ENCODE measurements around the gene HYOU1.
"Not testable (repeated sequence)": the region's sequence is repeated elsewhere in the genome, so short reads cannot be mapped to it uniquely, and the experiment has no call there.

HYOU1 gene

GRCh38 chr11:119047205-119047604 is 9.8 kb downstream of the HYOU1 start:
- in situ Hi-C loops (cut with MboI; ENCODE audit: low sequenced_read_pairs), result no loop called here

GRCh38 chr11:119046489-119046888 is 10.5 kb downstream of the HYOU1 start:
- in situ Hi-C loops (cut with MboI; ENCODE audit: low sequenced_read_pairs), result no loop called here

GRCh38 chr11:119044708-119045107 is 12.3 kb downstream of the HYOU1 start:
- in situ Hi-C loops (cut with MboI; ENCODE audit: low sequenced_read_pairs), result no loop called here

GRCh38 chr11:119042927-119043326 is 14.1 kb downstream of the HYOU1 start:
- in situ Hi-C loops (cut with MboI; ENCODE audit: low sequenced_read_pairs), result no loop called here

- in situ Hi-C loops (cut with MboI; ENCODE audit: low sequenced_read_pairs), result no loop called here
Measured at GRCh38 chr11:119041821-119042514, 15.0 kb downstream of the HYOU1 start.

- in situ Hi-C loops (cut with MboI; ENCODE audit: low sequenced_read_pairs), result not testable (repeated sequence)
Measured at GRCh38 chr11:119039471-119039870, 17.5 kb downstream of the HYOU1 start.

GRCh38 chr11:119038884-119039283 is 18.1 kb downstream of the HYOU1 start:
- in situ Hi-C loops (cut with MboI; ENCODE audit: low sequenced_read_pairs), result no loop called here

GRCh38 chr11:119034813-119035212 is 22.2 kb downstream of the HYOU1 start:
- in situ Hi-C loops (cut with MboI; ENCODE audit: low sequenced_read_pairs), result no loop called here

- in situ Hi-C loops (cut with MboI; ENCODE audit: low sequenced_read_pairs), result not testable (repeated sequence)
Measured at GRCh38 chr11:119033421-119033820, 23.6 kb downstream of the HYOU1 start.

- in situ Hi-C loops (cut with MboI; ENCODE audit: low sequenced_read_pairs), result no loop called here
Measured at GRCh38 chr11:119031912-119032280, 25.1 kb downstream of the HYOU1 start.

- in situ Hi-C loops (cut with MboI; ENCODE audit: low sequenced_read_pairs), result no loop called here
Measured at GRCh38 chr11:119030329-119031047, 26.5 kb downstream of the HYOU1 start, which contains the start of gene SLC37A4. SLC37A4 (minus strand) TSS chr11:119030877.

- in situ Hi-C loops (cut with MboI; ENCODE audit: low sequenced_read_pairs), result no loop called here
Measured at GRCh38 chr11:119030029-119030328, 27.0 kb downstream of the HYOU1 start.

- in situ Hi-C loops (cut with MboI; ENCODE audit: low sequenced_read_pairs), result no loop called here
Measured at GRCh38 chr11:119029340-119030028, 27.5 kb downstream of the HYOU1 start.

- in situ Hi-C loops (cut with MboI; ENCODE audit: low sequenced_read_pairs), result no loop called here
Measured at GRCh38 chr11:119029069-119029339, 28.0 kb downstream of the HYOU1 start.

GRCh38 chr11:119028346-119029068 is 28.5 kb downstream of the HYOU1 start:
- in situ Hi-C loops (cut with MboI; ENCODE audit: low sequenced_read_pairs), result no loop called here

GRCh38 chr11:119027561-119028345 is 29.3 kb downstream of the HYOU1 start:
- in situ Hi-C loops (cut with MboI; ENCODE audit: low sequenced_read_pairs), result no loop called here

- in situ Hi-C loops (cut with MboI; ENCODE audit: low sequenced_read_pairs), result no loop called here
Measured at GRCh38 chr11:119026970-119027369, 30.0 kb downstream of the HYOU1 start.

- in situ Hi-C loops (cut with MboI; ENCODE audit: low sequenced_read_pairs), result no loop called here
Measured at GRCh38 chr11:119025978-119026766, 30.8 kb downstream of the HYOU1 start.

GRCh38 chr11:119025541-119025940 is 31.5 kb downstream of the HYOU1 start:
- in situ Hi-C loops (cut with MboI; ENCODE audit: low sequenced_read_pairs), result no loop called here

- in situ Hi-C loops (cut with MboI; ENCODE audit: low sequenced_read_pairs), result no loop called here
Measured at GRCh38 chr11:119025099-119025473, 31.9 kb downstream of the HYOU1 start.

Measured in HL-60/S4 treated with retinoic acid at 250 ng/mL for 4 days and 3 days (cell line).